HG02884 (cell line): ENCODE data around the gene CNPY2.
"Not testable (repeated sequence)": the region's sequence is repeated elsewhere in the genome, so short reads cannot be mapped to it uniquely, and the experiment has no call there.

Experiments used
- ATAC-seq: cut with Tn5 transposase; IDR thresholded peaks from one replicate; pipeline ENCODE4 v1.9.1; 2021; ENCODE audit warnings: mild to moderate bottlenecking, moderate library complexity; ENCODE audit not compliant: unreplicated experiment

CNPY2 gene

DNA sequence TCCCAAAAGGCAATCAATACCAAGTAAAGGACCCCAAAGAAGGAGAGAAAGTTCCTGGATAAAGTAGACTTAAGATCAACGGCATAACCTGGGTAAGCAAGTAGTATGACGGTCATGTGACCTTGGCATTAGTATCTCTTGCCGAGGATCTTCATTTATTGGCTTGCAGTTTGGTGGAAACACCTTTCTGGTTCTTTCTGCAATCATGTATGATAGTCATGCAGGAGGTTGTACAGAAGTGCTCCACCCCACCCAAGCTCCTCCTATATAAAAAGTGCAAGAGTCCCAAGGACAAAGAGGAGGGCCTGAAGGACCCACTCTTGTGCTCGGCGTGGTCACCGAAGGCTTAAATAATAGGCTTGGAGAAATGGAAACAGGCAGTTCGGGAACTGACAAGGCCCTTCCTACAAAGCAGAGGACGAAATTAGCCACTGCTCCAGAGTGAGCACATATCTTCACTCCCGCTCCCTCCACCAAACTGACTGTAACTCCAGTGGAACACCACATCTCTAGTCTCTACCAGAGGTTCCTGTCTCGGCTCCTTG lies 16.4 kb downstream of the CNPY2 start:
- ATAC-seq = no peak

DNA sequence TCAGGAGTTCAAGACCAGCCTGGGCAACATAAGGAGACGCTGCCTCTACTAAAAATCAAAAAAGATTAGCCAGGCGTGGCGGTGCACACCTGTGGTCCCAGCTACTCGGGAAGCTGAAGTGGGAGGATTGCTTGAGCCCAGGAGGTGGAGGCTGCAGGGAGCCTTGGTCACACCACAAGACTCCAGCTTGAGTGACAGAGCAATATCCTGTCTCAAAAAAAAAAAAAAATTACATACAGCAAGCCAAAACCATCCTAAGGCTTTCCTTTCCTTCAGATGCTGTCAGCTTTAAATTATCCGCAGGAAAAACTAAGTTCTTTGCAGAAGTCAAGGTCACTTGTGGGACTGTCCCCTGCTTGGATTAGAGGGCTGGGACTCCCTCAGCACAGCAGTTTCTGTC lies 17.0 kb downstream of the CNPY2 start:
- no peak for ATAC-seq

GRCh38 chr12:56297400-56297799 lies 18.4 kb downstream of the CNPY2 start:
- no peak for ATAC-seq

- no peak for ATAC-seq
Measured at GRCh38 chr12:56296295-56296694, 19.5 kb downstream of the CNPY2 start.

DNA sequence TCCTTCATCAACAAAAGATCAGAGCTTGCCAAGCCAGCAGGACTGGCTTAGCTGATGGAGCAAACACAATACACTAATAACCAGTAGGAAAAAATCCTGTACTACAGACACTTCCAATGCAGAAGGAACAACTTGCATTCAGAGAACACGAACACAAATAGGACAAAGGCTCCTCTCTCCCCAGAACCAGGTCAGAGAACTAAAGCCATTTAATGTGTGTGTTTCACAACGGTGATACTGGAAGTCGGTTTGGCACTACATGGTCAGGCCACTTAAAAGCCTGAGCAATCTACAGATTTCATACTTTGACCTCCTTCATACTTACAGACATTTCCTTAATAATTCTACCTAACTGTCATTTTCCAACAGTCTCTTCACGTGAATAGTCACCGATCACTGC lies 22.0 kb downstream of the CNPY2 start:
- ATAC-seq = no peak

DNA sequence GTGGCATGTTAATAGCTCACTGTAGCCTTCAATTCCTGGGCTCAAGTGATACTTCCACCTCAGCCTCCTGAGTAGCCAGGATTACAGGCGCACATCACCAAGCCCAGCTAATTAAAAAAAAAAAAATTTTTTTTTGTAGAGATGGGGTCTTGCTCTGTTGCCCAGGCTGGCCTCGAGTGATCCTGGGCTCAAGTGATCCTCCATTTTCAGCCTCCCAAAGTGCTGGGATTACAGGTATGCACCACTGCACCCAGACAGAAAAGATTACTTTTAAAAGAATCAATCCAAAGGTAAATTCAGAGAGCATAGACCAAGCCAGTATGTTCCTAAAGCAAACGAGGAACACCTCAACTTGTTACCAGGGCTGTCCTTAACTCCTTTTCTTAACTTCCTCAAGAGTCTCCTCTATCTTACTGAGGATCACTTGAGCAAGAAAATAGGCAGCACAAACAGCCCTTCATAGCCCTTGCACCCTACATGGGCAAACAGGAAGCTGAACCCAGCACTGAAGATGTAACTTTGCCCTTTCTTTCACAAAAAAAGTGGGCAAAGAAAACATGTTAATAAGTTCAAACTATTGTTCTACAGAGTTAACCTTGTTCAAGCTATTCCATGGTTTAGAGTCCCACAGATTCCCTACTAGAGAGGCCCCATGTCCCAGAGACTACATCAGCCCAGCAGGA lies 26.9 kb downstream of the CNPY2 start:
- ATAC-seq = no peak

- no peak for ATAC-seq
Measured at GRCh38 chr12:56286044-56286830, 29.6 kb downstream of the CNPY2 start.

GRCh38 chr12:56284263-56284662 lies 31.5 kb downstream of the CNPY2 start:
- not testable (repeated sequence) for ATAC-seq

DNA sequence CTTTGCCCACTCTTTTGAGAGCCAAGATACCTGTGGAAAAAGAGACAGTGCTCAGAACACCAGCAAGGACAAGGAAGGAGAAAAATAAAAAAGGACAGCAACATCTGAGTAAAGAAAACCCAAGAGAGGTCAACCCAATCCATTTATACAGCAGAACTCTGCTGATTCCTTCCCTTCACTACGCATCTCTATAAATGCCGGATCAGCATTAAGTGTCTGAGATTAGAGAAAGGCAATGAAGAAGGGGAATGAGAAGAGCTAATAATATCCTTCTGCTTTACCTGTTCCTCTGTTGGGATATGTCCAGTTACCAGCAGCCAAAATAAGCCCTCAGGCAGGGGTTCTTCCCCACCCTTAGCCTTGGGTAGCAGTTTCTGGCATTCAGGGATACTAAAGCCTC lies 33.2 kb downstream of the CNPY2 start:
- ATAC-seq = no peak

GRCh38 chr12:56282030-56282429 lies 33.8 kb downstream of the CNPY2 start:
- ATAC-seq = no peak

DNA sequence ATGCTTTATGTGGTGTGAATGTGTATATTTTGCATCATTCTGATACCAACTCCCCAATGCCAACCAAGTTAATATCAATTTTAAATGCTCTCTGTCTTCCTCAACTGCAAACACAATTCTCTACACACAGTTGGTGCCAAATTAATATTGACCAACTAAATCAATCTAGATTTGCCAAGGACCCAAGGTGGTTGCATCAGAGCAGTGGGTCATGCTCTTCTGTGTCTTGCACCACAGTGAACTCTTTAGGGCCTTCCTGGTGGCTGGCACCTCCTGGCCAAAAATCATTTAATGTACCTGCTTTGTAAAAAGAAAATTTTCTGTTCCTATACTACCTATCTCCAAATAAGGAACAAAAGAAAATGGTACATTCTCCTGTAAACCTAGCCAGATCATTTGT lies 34.9 kb downstream of the CNPY2 start:
- no peak for ATAC-seq

DNA sequence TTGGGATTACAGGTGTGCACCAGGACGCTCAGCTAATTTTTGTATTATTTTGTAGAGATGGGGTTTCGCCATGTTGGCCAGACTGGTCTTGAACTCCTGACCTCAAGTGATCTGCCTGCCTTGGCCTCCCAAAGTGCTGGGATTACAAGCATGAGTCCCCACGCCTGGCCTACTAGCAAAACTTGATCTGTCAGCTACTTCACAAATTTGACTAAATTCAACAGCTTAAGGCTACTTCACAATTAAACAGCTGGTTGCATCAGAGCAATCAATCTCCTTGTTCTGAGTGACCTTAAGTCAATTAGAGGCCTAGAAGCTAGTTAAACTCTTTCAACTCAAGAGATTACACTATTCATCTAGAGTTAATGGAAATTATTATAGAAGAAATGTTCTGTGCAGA lies 36.9 kb downstream of the CNPY2 start:
- no peak for ATAC-seq

DNA sequence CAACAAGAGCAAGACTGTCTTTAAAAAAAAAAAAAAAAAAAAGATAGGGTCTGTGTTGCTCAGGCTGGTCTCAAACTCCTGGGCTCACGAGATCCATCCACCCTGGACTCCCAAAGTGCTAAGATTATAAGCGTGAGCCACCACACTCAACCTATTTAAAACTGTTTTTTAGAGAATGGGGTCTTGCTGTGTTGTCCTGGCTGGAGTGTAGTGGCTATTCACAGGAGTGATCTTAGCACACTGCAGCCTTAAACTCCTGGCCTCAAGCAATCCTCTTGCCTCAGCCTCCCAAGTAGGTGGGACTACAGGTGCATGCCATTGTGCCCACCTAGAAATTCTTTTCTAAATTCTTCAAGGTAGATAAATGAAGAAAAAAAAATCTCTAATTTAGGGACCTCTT lies 41.5 kb downstream of the CNPY2 start:
- ATAC-seq = no peak

DNA sequence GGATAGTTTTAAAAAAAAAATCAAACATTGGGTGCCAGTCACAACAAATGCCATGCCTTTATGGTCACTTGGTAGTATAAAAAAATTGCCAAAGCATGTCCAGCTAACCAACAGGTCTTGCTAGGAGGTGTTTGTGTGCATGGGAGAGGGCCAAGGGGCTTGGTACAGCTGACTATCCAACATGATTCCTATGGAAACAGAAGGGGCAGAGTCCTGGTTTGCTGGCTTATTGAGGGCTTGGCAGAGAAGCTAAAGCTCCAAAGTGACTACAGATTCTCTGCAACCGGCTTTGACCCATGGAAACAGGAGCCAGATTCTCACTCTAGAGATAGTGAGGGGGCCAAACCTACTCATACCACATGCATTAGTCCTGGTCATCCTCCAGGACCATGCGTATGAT lies 43.3 kb downstream of the CNPY2 start:
- ATAC-seq = not testable (repeated sequence)

DNA sequence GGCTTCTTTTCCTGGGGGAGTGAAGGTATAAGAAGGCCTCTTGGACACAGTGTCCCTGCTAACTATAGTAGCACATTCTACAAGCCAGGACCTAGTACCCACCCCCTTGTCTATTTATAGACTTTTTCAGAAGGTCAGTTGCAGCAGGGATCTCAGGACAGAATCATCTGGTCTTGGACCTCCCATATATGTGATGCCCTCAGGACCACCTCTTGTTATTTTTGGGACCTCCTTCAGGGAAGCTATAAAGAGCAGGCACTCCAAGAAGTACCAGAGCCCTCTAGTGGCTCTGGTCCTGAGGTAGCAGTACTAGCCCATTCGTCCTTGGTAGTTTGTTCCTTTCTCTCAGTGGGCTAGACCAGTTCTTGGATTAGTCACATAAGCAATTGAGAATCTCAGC lies 44.8 kb downstream of the CNPY2 start:
- no peak for ATAC-seq

DNA sequence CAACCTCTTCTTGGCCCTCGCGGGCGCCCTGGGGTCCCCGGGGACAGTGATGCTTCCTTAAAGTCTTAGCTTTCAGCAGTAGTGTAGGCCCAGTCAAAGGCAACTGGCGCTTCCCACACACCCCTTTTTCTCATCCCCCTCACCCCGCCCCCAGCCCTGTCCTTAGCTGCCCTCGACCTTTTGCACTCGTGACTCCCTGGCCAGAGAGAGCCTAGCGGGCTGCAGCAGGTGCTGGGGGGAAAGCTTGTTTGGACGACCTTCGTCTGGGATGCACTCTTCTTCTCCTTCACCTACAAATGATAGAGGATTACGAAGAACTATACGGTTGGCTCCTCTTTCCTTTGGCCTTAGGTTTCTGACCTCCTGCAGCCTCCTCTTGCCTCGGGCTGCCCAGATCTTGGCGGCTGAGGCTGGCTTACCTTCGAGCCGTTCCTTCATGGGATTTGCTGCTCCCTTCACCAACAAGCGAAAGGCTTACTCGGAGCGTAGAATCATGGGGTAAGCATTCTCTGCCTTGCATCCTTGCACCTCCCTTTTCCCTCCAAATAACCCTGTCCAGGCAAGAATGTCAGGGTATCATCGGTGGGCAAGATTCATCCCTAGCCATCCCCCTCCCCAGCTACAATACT lies 48.2 kb downstream of the CNPY2 start:
- peak; percentile 10 for ATAC-seq

DNA sequence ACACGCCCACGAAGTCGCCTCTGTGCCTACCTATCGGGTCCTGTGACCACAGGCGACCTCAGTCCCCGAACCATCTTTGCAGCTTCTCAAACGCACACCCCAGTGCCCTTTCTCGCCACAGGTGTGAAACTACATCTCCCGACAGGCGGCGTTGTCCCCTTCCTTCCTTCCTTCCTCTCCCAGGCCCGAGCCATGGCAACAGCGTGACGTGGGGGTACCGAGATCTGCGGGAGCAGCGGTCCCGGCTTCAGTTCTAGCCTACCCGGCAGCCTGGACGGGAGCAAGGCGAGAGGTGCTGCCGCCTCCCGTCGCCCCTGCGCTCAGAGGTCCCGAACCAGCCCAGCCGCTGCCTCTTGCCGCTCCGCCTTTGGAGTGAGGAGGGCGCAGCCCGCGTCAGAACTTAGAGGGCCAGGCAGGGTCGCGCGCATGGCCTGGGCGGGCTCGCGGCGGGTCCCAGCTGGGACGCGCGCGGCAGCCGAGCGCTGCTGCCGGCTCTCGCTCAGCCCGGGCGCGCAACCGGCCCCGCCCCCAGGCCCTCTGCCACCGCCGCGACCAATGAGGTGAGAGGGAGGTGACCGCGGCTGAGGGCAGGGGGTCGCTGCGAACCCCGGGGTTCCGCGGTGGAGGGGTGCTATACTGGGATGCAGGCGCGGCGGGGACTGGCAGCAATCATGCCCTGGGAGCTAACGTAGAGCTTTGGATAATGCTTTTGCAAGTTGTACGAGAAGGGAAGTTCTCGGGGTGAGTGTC lies 48.9 kb downstream of the CNPY2 start, which contains the start of gene COQ10A:
COQ10A (plus strand) TSS at position 250 of the 750 bp plus-strand sequence; CDS start at position 427, 177 bp downstream.
- ATAC-seq = peak; percentile 77

- not testable (repeated sequence) for ATAC-seq
Measured at GRCh38 chr12:56266068-56266692, 49.6 kb downstream of the CNPY2 start.

DNA sequence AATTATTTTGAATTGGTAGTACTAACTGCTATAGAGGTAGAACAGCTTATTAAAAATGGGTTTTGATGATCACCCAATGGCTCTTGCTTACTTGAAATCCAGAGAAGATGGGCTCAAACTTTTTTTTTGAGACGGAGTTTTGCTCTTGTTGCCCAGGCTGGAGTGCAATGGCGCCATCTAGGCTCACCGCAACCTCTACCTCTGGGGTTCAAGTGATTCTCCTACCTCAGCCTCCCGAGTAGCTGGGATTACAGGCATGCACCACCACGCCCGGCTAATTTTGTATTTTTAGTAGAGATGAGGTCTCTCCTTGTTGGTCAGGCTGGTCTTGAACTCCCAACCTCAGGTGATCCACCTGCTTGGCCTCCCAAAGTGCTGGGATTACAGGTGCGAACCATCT lies 52.8 kb downstream of the CNPY2 start:
- ATAC-seq = not testable (repeated sequence)

DNA sequence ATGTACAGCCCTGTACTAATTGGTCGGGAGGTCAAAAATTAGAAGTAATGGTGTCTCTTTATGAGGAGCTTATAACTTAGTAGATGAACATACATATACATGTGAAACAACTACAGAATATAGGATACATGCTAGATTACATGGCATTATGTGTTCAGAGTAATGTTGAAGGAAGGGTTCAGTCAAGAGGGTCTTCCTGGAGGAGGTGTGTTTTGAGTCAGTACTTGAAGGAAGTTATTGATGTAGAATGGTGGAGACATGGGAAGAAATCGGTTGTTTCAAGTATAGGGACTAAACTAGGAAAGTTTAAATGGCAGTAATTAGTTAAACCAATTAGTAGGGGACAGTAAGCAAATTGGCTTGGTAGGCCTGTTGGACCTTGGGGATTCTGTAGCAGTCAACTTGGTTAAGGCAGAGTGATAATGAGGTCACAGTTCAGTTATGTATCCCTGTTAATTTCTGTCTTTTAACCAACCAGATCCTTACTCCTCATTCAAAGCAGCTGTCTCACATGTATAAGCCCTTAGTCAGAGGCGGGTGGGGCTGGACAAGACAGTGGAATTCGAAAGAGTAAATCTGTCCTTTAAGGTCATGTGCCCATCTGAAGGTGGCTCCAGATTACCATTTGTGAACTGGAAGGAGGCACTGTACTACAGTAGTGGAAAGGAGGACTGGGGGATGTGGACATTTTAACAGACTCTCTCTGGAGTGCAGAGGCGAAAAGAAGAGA lies 54.1 kb downstream of the CNPY2 start:
- ATAC-seq = no peak
